IMR-90 (cell line): ENCODE data around the gene ARHGAP32. TPM values are rescaled to one million over a fixed set of nuclear protein-coding genes. Genes with fewer than 3 reads are reported as not detected.

Experiments used
- ATAC-seq: fragments of 200-7000 bp; cut with Tn5 transposase; 2 replicates; pipeline ENCODE4 v1.9.1; 2020; ENCODE audit warnings: low read depth, mild to moderate bottlenecking, moderate library complexity
- BruUV-seq: library from RNA; stranded (reverse); fragments of 400-500 nt; replicated peaks from 2 replicates; lab custom pipeline; 2021; lab: Mats Ljungman, UMichigan
- CTCF ChIA-PET: fragments of 300-600 bp; formaldehyde crosslinking; extraction: SDS; loops from one replicate; lab custom pipeline; 2021; ENCODE audit warnings: antibody characterized with exemption; lab: Yijun Ruan, JAX
- POLR2A ChIA-PET: fragments of 300-600 bp; sonication (Branson Sonifier 250); formaldehyde crosslinking; loops from one replicate; lab custom pipeline; 2022; ENCODE audit warnings: antibody characterized with exemption; ENCODE audit not compliant: unreplicated experiment; lab: Charles Lee
- DNase-seq: peaks from one replicate; pipeline ENCODE4 v3.0.0; 2013
- H2AFZ ChIP-seq: replicated peaks from 2 replicates; pipeline ENCODE3; 2013; ENCODE audit warnings: low read length, mild to moderate bottlenecking; ENCODE audit not compliant: poor library complexity
- H2AK5ac ChIP-seq: 2 replicates; pipeline ENCODE4 v1.6.1; 2013; ENCODE audit warnings: low read depth, low read length, inconsistent platforms
- H2AK9ac ChIP-seq: replicated peaks from 2 replicates; pipeline ENCODE3; 2013; ENCODE audit warnings: mild to moderate bottlenecking, low read depth, low read length, moderate library complexity; ENCODE audit not compliant: poor library complexity
- H2BK120ac ChIP-seq: 2 replicates; pipeline ENCODE4 v1.6.1; 2013; ENCODE audit warnings: low read depth, low read length, inconsistent platforms
- H2BK15ac ChIP-seq: 3 replicates; pipeline ENCODE4 v1.6.1; 2013; ENCODE audit warnings: low read depth, low read length, inconsistent platforms
- H2BK20ac ChIP-seq: 2 replicates; pipeline ENCODE4 v1.6.1; 2013; ENCODE audit warnings: low read depth, mild to moderate bottlenecking, inconsistent platforms, low read length, moderate library complexity
- H2BK5ac ChIP-seq: 2 replicates; pipeline ENCODE4 v1.6.1; 2013; ENCODE audit warnings: mild to moderate bottlenecking, low read depth, low read length, inconsistent platforms; ENCODE audit not compliant: poor library complexity, severe bottlenecking
- H3K14ac ChIP-seq: replicated peaks from 2 replicates; pipeline ENCODE4 v1.6.1; 2013; ENCODE audit warnings: low read depth, low read length, inconsistent platforms
- H3K18ac ChIP-seq: 2 replicates; pipeline ENCODE4 v1.6.1; 2013; ENCODE audit warnings: low read depth, low read length, control low read depth
- H3K23ac ChIP-seq: 2 replicates; pipeline ENCODE4 v1.6.1; 2013; ENCODE audit warnings: low read depth, low read length, inconsistent platforms
- H3K27ac ChIP-seq: 2 replicates; pipeline ENCODE4 v1.5.1; 2013; ENCODE audit warnings: mild to moderate bottlenecking, control low read depth, low read length; ENCODE audit not compliant: insufficient read depth
- H3K27me3 ChIP-seq: 2 replicates; pipeline ENCODE4 v1.6.1; 2013; ENCODE audit warnings: low read length; ENCODE audit not compliant: control insufficient read depth, insufficient read depth
- H3K36me3 ChIP-seq: 2 replicates; pipeline ENCODE4 v1.6.1; 2013; ENCODE audit warnings: low read length, mixed read lengths; ENCODE audit not compliant: control insufficient read depth, insufficient read depth
- H3K4ac ChIP-seq: 2 replicates; pipeline ENCODE4 v1.6.1; 2013; ENCODE audit warnings: low read depth, low read length, inconsistent platforms
- H3K4me1 ChIP-seq: 2 replicates; pipeline ENCODE4 v1.6.1; 2013; ENCODE audit warnings: low read length, mixed read lengths; ENCODE audit not compliant: control insufficient read depth, insufficient read depth
- H3K4me2 ChIP-seq: 2 replicates; pipeline ENCODE4 v1.6.1; 2013; ENCODE audit warnings: low read depth, mild to moderate bottlenecking, control low read depth, low read length, moderate library complexity
- H3K4me3 ChIP-seq: 2 replicates; pipeline ENCODE4 v1.5.1; 2013; ENCODE audit warnings: low read depth, mild to moderate bottlenecking, control low read depth, low read length, moderate library complexity; ENCODE audit not compliant: insufficient read depth
- H3K56ac ChIP-seq: 2 replicates; pipeline ENCODE4 v1.6.1; 2013; ENCODE audit warnings: low read length, inconsistent platforms; ENCODE audit not compliant: insufficient read depth; ENCODE audit errors: extremely low read depth
- H3K79me1 ChIP-seq, 2 experiments: 2 replicates each; pipeline ENCODE4 v1.6.1; 2013; ENCODE audit warnings: low read length in 2 of 2, inconsistent platforms in 1 of 2, low read depth in 1 of 2
- H3K9ac ChIP-seq: 2 replicates; pipeline ENCODE4 v1.6.1; 2013; ENCODE audit warnings: low read depth, low read length, control low read depth
- H3K9me1 ChIP-seq: 2 replicates; pipeline ENCODE4 v1.6.1; 2013; ENCODE audit warnings: low read length, inconsistent platforms; ENCODE audit not compliant: insufficient read depth
- H3K9me3 ChIP-seq: 2 replicates; pipeline ENCODE4 v1.6.1; 2013; ENCODE audit warnings: low read length; ENCODE audit not compliant: control insufficient read depth, insufficient read depth
- H4K20me1 ChIP-seq: 2 replicates; pipeline ENCODE4 v1.6.1; 2013; ENCODE audit warnings: low read length, inconsistent platforms; ENCODE audit not compliant: insufficient read depth
- H4K5ac ChIP-seq: 2 replicates; pipeline ENCODE4 v1.6.1; 2013; ENCODE audit warnings: mild to moderate bottlenecking, low read depth, low read length, control low read depth
- H4K8ac ChIP-seq, 2 experiments: 2 replicates each; pipeline ENCODE4 v1.6.1; 2013; ENCODE audit warnings: low read depth in 2 of 2, low read length in 2 of 2, control low read depth in 1 of 2, inconsistent platforms in 1 of 2
- H4K91ac ChIP-seq: 2 replicates; pipeline ENCODE4 v1.6.1; 2013; ENCODE audit warnings: low read depth, low read length, inconsistent platforms; ENCODE audit not compliant: insufficient read depth
- BHLHE40 ChIP-seq: fragments of 150-350 bp; IDR thresholded peaks from 2 replicates; pipeline ENCODE4 v1.6.1; 2016; ENCODE audit warnings: mild to moderate bottlenecking, low read depth, low read length
- CEBPB ChIP-seq: IDR thresholded peaks from 2 replicates; pipeline ENCODE4 v1.6.1; 2012; ENCODE audit warnings: low read depth, low read length, improper control_type of control experiment
- MAFK ChIP-seq: IDR thresholded peaks from 2 replicates; pipeline ENCODE4 v1.6.1; 2012; ENCODE audit warnings: low read depth, low read length, improper control_type of control experiment
- MAZ ChIP-seq: IDR thresholded peaks from 2 replicates; pipeline ENCODE4 v1.6.1; 2012; ENCODE audit warnings: low read depth, mild to moderate bottlenecking, low read length, improper control_type of control experiment, moderate library complexity, borderline replicate concordance
- RAD21 ChIP-seq: IDR thresholded peaks from 2 replicates; pipeline ENCODE4 v1.6.1; 2012; ENCODE audit warnings: low read length, improper control_type of control experiment
- RCOR1 ChIP-seq: IDR thresholded peaks from 2 replicates; pipeline ENCODE4 v1.6.1; 2012; ENCODE audit warnings: mild to moderate bottlenecking, low read length, improper control_type of control experiment; ENCODE audit not compliant: insufficient replicate concordance
- SMC3 ChIP-seq: fragments of 150-350 bp; IDR thresholded peaks from 2 replicates; pipeline ENCODE4 v1.6.1; 2016; ENCODE audit warnings: low read depth, mild to moderate bottlenecking, antibody characterized with exemption, low read length, moderate library complexity
- WGBS, 2 experiments: methylation state at CpG; one replicate each; pipeline versions ENCODE4 v1.1.5 to v1.1.7; 2013; ENCODE audit warnings: missing lambda C conversion rate in 2 of 2; ENCODE audit not compliant: insufficient read length in 1 of 2; ENCODE audit errors: extremely low coverage in 2 of 2; 5-methylcytosine and 5-hydroxymethylcytosine counted together
- dilution Hi-C: fragments of 300-500 bp; cut with HindIII; formaldehyde crosslinking; loops from one replicate; pipeline ENCODE4 v1.14.3; 2018; ENCODE audit warnings: low sequenced_read_pairs; ENCODE audit not compliant: unreplicated experiment
- in situ Hi-C: fragments of 300-500 bp; cut with MboI; formaldehyde crosslinking; loops from 3 replicates; pipeline ENCODE4 v1.14.3; 2019; ENCODE audit warnings: low sequenced_read_pairs, inconsistent platforms, mixed read lengths
- intact Hi-C: fragments of 100-400 bp; cut with micrococcal nuclease; formaldehyde crosslinking; loops from 2 replicates; pipeline ENCODE4 v1.10.0; 2022
- polyA plus RNA-seq, 3 experiments: library from polyadenylated mRNA; depleted of rRNA; stranded (reverse); fragments of >200 nt; gene quantifications; 2 replicates each; pipeline ENCODE4 v1.2.3, GENCODE V29; 2012; ENCODE audit warnings: low replicate concordance in 1 of 3
- total RNA-seq: library from RNA; depleted of rRNA; stranded (reverse); fragments of >200 nt; gene quantifications from 2 replicates; pipeline ENCODE4 v1.2.3, GENCODE V29; 2012
- TF ChIP-seq, protein P1 (sequence below): fragments of 150-350 bp; IDR thresholded peaks from 2 replicates; pipeline ENCODE4 v1.6.1; 2017; ENCODE audit warnings: mild to moderate bottlenecking, antibody characterized with exemption, low read length, low read depth

ARHGAP32 gene
- total and polyA plus RNA-seq, 2 of the 4 experiments (the other 2 are of a cell fraction), result 4.1 to 8.4 TPM

- Histone ChIP-seq H3K4me1 (no peaks in the 10 kb centered on the region), H2BK120ac (no peak overlapping the region), H3K9me3 (no peaks in the 10 kb centered on the region), H2AK5ac (no peak overlapping the region), H4K91ac (no peak overlapping the region), H4K20me1 (no peaks in the 10 kb centered on the region), H3K4ac (no peak overlapping the region), H2BK15ac (no peak overlapping the region), H2BK20ac (no peak overlapping the region), H3K56ac (no peak overlapping the region), H3K27ac (no peak overlapping the region), H3K14ac (no peak overlapping the region), H4K8ac (no peak overlapping the region), H3K9me1 (no peaks in the 10 kb centered on the region), H3K18ac (no peak overlapping the region), H2AFZ (no peak overlapping the region), H4K5ac (no peak overlapping the region), H2AK9ac (no peak overlapping the region), H3K79me1 (no peaks in the 10 kb centered on the region), H3K27me3 (no peaks in the 10 kb centered on the region), H2BK5ac (no peak overlapping the region), H3K4me3 (no peak overlapping the region), H3K36me3 (no peaks in the 10 kb centered on the region), H3K23ac (no peak overlapping the region), H3K4me2 (no peak overlapping the region), H3K9ac (no peak overlapping the region)
- intact Hi-C loops, result no loop called here
- ChIA-PET POLR2A (no interaction called here), CTCF (no interaction called here)
- TF ChIP-seq MAFK (no peak), RCOR1 (no peak), CEBPB (no peak), BHLHE40 (no peak), MAZ (no peak), SMC3 (no peak), RAD21 (no peak)
- TF ChIP-seq, protein P1, sequence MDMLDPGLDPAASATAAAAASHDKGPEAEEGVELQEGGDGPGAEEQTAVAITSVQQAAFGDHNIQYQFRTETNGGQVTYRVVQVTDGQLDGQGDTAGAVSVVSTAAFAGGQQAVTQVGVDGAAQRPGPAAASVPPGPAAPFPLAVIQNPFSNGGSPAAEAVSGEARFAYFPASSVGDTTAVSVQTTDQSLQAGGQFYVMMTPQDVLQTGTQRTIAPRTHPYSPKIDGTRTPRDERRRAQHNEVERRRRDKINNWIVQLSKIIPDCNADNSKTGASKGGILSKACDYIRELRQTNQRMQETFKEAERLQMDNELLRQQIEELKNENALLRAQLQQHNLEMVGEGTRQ, result no peak
- dilution Hi-C loops, result no loop called here
- DNase-seq, result no peak
- no CpG with 5 or more reads among the region's 4 CpGs for WGBS, 2 experiments
- no peak for ATAC-seq
- BruUV-seq, result no TSS peak
- in situ Hi-C loops, result no loop called here
Measured at GRCh38 chr11:129048911-129049310, 143.2 kb downstream of the ARHGAP32 start.
